ENCODE data around the gene SCP2.

GRCh38 chr1:52913537-52913936 lies 13.5 kb upstream of the SCP2 start:
- no peak for TF ChIP-seq ATF2 (CRISPR knock-in tag; IDR thresholded peaks at IDR 0.05; ENCODE audit: borderline replicate concordance, low read depth)
- no peak for TF ChIP-seq NFATC4 (CRISPR knock-in tag; IDR thresholded peaks at IDR 0.05)
- TF ChIP-seq ZNF263 (CRISPR knock-in tag; IDR thresholded peaks at IDR 0.05; ENCODE audit: low read depth), result no peak
- no peak for TF ChIP-seq CTCF (IDR thresholded peaks at IDR 0.05)
- no peak for TF ChIP-seq NFYB (CRISPR knock-in tag; conservative IDR thresholded peaks at IDR 0.05; ENCODE audit: low read depth)
- TF ChIP-seq ZNF121 (CRISPR knock-in tag; IDR thresholded peaks at IDR 0.05), result no peak
- TF ChIP-seq, protein P1, sequence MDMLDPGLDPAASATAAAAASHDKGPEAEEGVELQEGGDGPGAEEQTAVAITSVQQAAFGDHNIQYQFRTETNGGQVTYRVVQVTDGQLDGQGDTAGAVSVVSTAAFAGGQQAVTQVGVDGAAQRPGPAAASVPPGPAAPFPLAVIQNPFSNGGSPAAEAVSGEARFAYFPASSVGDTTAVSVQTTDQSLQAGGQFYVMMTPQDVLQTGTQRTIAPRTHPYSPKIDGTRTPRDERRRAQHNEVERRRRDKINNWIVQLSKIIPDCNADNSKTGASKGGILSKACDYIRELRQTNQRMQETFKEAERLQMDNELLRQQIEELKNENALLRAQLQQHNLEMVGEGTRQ (CRISPR knock-in tag; IDR thresholded peaks at IDR 0.05), result peak; percentile 78
